GM19452 (cell line): ENCODE results near the gene WSCD2.

ENCODE experiments used
- ATAC-seq: cut with Tn5 transposase; IDR thresholded peaks from one replicate; pipeline ENCODE4 v1.9.1; 2021; ENCODE audit not compliant: unreplicated experiment

WSCD2 gene

DNA sequence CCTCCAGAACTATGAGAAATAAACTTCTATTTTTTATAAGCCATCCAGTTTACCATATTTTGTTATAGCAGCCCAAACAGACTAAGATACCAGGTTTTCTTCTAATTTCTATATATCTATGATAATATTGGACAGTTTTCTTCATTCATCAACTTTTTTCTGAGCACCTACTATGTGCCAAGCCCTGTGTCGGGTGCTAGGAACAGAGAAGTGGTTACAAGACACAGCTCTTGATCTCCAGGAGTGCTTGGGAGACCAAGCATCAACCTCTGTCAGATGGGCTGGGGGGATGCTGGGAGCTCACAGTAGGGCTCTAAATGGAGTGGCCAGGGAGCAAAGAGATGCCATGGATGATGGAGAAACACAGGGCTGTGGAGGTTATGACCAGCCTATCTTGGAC, 2.9 kb upstream of the WSCD2 start:
- ATAC-seq = no peak

GRCh38 chr12:108126990-108127501, 2.0 kb upstream of the WSCD2 start:
- ATAC-seq = no peak

GRCh38 chr12:108127654-108128053, 1.4 kb upstream of the WSCD2 start:
- no peak for ATAC-seq

GRCh38 chr12:108128221-108129016, 669 bp upstream of the WSCD2 start:
- ATAC-seq = no peak

DNA sequence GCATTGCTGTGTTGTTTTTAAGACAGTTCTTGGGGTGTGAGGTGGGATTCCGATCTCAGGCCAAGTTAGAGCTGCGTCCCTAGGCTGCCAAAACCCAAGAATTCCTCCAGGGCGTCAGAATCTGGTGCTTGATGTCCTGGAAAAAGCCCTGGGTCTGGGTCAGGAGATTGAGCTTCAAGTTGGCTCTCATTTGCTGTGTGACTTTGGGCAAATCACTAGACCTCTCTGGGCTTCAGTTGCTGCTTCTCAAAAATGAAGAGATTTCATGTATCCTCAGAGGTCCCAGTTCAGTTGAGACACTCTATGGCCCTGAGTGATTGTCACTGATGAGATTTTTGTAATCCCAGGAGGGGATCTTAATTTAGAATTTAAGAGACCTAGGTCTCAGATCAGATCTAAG, 1.9 kb downstream of the WSCD2 start:
- ATAC-seq = no peak

DNA sequence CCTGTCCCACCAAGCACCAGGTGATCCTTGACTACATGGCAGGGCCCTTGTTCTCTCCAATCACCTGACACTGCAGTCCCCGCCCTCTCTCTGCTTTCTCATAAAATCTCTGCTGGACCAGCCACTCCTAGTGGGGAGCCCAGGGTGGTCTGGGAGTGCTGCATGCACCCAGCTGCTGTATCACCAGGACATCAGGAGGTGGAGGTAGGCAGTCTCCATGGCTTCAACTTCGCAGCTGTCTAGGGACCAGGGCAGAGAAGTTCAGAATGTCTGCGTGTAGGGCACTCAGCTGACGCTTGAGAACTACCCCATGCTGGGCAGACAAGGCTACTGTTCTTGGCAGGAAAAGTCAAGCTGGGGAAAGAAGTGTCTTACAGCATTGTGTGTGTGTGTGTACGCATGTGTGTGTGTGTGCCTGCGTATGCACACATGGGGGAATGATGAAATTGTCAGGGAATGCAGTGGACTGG, 2.6 kb downstream of the WSCD2 start:
- no peak for ATAC-seq

DNA sequence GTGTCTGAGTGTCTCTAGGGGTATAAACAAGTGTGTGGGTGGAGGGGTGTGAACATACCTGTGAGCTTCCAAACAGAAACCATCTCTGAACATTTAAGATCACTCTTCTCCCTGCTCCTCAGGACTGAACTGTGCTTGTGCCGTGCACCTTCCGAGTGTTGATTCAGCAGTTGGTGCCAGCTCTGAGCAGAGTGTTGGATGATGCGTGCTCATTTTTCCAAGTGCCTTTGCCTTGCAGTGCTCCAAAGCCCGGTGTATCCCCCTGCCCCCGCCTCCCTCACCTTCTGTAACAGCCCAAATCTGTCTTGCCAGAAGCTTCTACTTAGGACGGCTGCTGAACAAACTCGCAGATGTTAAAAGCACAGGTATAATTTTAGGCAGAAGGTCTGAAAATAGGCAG, 4.4 kb downstream of the WSCD2 start:
- ATAC-seq = no peak

DNA sequence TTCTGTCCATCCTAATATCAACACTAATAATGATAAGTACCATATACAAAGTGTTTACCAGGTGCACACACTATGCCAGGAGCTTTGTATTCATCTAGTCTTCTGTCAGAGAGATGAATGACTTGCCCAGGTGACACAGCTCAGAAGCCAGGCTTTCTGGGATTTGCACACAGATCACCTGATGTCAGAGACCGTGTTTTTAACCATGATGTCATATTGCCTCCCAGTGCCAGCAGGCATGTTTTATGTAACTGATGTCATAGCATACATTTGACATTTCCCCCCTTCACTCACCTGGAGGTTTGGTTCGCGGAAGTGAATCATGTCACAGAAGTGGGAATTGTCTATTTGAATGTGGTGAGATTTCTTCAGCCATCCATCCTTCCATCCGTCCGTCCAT, 5.7 kb downstream of the WSCD2 start:
- ATAC-seq = no peak

GRCh38 chr12:108135627-108136026, 6.5 kb downstream of the WSCD2 start:
- no peak for ATAC-seq

DNA sequence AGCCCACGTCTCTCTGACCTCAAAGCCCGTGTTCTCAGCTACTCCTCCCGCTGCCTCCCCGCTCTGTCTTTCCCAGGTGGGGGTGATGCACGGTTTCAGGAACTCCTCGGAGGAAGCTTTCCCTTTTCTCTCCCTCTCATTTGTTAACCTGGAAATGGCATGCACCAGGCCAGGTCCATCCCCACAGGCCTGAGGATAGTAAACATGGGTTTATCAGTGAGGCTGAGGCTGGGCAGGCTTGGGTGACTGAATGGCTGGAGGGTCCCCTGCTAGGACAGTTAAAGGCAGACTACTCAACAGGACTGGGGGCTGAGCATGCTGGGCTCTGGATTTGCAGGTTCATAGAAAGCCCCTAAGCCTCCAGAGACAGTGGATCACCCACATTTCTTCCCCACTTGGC, 7.6 kb downstream of the WSCD2 start:
- no peak for ATAC-seq

- ATAC-seq = no peak
Observed at GRCh38 chr12:108139454-108139853, 10.4 kb downstream of the WSCD2 start.

GRCh38 chr12:108140501-108140900, 11.4 kb downstream of the WSCD2 start:
- no peak for ATAC-seq

GRCh38 chr12:108141600-108142130, 12.6 kb downstream of the WSCD2 start:
- no peak for ATAC-seq

DNA sequence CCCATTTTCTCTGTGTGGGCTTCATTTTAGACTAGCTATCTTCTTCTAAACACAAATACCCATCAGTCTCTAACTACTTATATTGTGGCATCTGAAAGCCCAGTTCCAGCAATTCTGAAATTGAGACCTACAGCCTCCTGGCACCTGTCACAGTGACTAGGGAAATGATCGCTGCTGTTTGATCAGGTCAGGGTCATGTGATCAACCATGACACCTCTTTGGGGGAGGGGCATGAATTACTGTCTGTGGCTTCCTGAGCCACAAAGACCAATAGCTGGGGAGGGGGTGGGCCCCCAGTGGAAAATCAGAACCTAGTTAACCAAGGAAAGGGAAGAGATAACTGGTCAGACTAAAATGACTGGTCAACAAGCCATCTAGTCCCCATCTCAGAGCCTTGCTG, 14.1 kb downstream of the WSCD2 start:
- ATAC-seq = no peak

- no peak for ATAC-seq
Observed at GRCh38 chr12:108144080-108144479, 15.0 kb downstream of the WSCD2 start.

GRCh38 chr12:108145011-108145410, 15.9 kb downstream of the WSCD2 start:
- ATAC-seq = no peak

GRCh38 chr12:108146035-108146893, 17.2 kb downstream of the WSCD2 start:
- no peak for ATAC-seq

DNA sequence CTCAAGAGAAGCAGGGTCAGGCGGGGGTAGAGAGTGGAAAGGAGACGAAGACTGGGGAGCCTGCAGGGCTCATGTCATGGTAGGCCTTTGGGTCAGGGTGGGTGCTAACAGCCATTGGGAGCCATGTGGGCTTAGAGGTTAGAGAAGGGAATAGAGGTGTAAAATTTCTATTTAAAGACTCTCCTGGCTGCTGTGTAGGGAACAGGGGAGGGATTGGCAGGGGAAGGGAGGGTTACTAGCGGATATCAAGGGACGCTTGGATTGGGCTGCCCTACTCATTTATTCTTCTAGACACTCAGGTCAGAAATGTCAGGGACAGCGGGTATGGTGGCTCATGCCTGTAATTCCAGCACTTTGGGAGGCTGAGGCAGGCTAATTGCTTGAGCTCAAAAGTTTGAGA, 18.2 kb downstream of the WSCD2 start:
- no peak for ATAC-seq

DNA sequence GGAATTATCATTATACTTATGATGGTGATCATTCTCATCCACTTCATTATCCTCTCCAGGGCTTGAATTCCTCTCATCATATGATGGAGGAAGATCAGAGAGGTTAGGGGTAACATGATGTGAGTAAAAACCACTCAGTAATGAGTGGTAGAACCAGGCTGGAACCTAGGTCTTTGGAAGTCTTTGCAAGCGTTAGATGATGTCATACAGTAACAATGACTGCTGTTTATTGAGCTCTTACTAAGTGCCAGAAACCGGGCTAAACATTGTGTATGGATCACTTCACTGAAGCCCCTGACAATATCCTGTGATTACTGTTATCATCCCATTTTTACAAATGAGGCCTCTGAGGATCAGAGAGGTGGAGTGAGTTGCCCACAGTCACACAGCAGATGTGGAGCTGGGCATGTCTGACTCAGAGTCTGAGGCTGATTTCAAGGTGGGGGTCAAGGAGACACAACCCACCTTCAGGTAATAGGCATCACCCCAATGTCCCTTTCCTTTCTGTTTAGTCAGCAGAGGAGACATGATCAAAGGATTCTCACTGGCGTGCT, 19.5 kb downstream of the WSCD2 start:
- no peak for ATAC-seq

DNA sequence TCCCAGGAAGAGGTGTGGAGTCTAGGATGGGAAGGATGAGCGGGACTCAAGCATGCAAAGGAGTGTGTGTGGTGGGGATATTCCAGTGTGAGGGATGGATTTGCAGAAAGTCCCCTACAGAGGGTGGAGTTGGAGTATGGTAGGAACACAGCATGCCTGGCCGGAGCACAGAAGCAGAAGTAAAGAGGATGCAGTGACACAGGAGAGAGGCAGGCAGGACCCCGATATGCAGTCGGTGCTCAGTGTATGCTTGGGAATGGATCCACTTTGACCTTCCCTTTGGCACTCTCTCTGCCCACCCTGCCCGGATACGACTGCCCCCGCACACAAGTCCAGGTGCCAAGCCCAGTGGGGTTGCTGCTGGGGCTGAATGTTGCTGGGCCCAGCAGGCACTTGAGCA, 21.3 kb downstream of the WSCD2 start:
- no peak for ATAC-seq

DNA sequence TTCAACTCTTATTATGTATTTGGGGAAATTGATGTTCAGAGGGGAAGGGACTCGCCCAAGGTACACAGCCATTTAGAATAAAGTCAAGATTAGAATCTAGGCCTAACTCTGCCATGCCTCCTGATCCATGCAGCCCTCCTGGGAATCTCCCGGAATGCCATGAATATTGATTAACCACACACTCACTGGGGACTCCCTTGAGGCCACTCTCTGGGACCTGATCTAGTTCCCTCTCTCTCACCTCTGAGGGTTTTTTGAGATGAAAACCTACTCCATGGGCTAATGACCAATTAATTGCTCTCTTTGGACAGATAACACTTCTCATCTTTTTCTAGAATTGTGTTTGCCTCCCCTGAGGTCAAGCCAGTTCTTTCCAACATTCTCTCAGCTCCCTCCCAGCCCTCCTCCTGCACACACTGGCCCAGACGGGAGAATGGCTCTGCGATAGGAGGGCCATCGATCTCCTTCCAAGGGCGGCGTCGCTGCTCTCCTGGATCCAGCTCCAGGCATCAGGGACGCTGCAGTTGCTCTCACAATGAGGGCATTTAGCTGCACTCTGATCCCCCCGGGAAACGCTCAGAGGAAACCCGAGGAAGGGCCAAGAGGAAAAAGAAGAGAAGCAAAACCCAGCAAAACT, 22.6 kb downstream of the WSCD2 start:
- no peak for ATAC-seq
